HEK293 (cell line): ENCODE measurements around the gene RUSF1.

Experiments used
- GLIS1 ChIP-seq: fragments of 450-650 bp; formaldehyde crosslinking; IDR thresholded peaks from 2 replicates; pipeline ENCODE4 v1.5.1; 2016; ENCODE audit warnings: missing biosample characterization, missing genetic modification characterization
- KLF7 ChIP-seq: fragments of 450-650 bp; formaldehyde crosslinking; IDR thresholded peaks from 2 replicates; pipeline ENCODE4 v1.5.1; 2016; ENCODE audit warnings: missing biosample characterization, missing genetic modification characterization, borderline replicate concordance
- MYNN ChIP-seq: fragments of 450-650 bp; formaldehyde crosslinking; IDR thresholded peaks from 2 replicates; pipeline ENCODE4 v1.5.1; 2016; ENCODE audit warnings: missing biosample characterization, missing genetic modification characterization, borderline replicate concordance
- SCRT2 ChIP-seq: fragments of 450-650 bp; formaldehyde crosslinking; IDR thresholded peaks from 2 replicates; pipeline ENCODE4 v1.5.1; 2016; ENCODE audit warnings: missing biosample characterization, missing genetic modification characterization
- TRIM28 ChIP-seq: IDR thresholded peaks from 2 replicates; pipeline ENCODE4 v1.6.1; 2011; ENCODE audit warnings: low read length, control low read depth, borderline replicate concordance
- YY1 ChIP-seq: fragments of 450-650 bp; formaldehyde crosslinking; IDR thresholded peaks from 2 replicates; pipeline ENCODE4 v1.5.1; 2018; ENCODE audit warnings: missing biosample characterization, missing genetic modification characterization
- ZBTB21 ChIP-seq: fragments of 450-650 bp; formaldehyde crosslinking; IDR thresholded peaks from 2 replicates; pipeline ENCODE4 v1.5.1; 2017; ENCODE audit warnings: missing biosample characterization, missing genetic modification characterization
- ZFHX2 ChIP-seq: fragments of 450-650 bp; formaldehyde crosslinking; conservative IDR thresholded peaks from 2 replicates; pipeline ENCODE4 v1.5.1; 2016; ENCODE audit warnings: missing biosample characterization, missing genetic modification characterization
- ZFP41 ChIP-seq: fragments of 450-650 bp; formaldehyde crosslinking; IDR thresholded peaks from 2 replicates; pipeline ENCODE4 v1.5.1; 2016; ENCODE audit warnings: missing biosample characterization, missing genetic modification characterization, borderline replicate concordance
- ZIC2 ChIP-seq: fragments of 450-650 bp; formaldehyde crosslinking; IDR thresholded peaks from 2 replicates; pipeline ENCODE4 v1.5.1; 2016; ENCODE audit warnings: missing biosample characterization, missing genetic modification characterization
- ZNF184 ChIP-seq: fragments of 450-650 bp; IDR thresholded peaks from 2 replicates; pipeline ENCODE4 v1.5.1; 2018; ENCODE audit warnings: missing biosample characterization, mild to moderate bottlenecking, missing genetic modification characterization
- ZNF19 ChIP-seq: fragments of 450-650 bp; formaldehyde crosslinking; IDR thresholded peaks from 2 replicates; pipeline ENCODE4; 2016; ENCODE audit warnings: missing biosample characterization, missing genetic modification characterization, low read depth
- ZNF2 ChIP-seq: fragments of 450-650 bp; formaldehyde crosslinking; IDR thresholded peaks from 2 replicates; pipeline ENCODE4 v1.5.1; 2016; ENCODE audit warnings: missing biosample characterization, missing genetic modification characterization
- ZNF335 ChIP-seq: fragments of 450-650 bp; formaldehyde crosslinking; conservative IDR thresholded peaks from 2 replicates; pipeline ENCODE4 v1.5.1; 2016; ENCODE audit warnings: missing biosample characterization, missing genetic modification characterization
- ZNF426 ChIP-seq: fragments of 450-650 bp; formaldehyde crosslinking; IDR thresholded peaks from 2 replicates; pipeline ENCODE4 v1.5.1; 2017; ENCODE audit warnings: missing biosample characterization, missing genetic modification characterization, mild to moderate bottlenecking, inconsistent platforms, moderate library complexity
- ZNF555 ChIP-seq: fragments of 450-650 bp; formaldehyde crosslinking; conservative IDR thresholded peaks from 2 replicates; pipeline ENCODE4 v1.5.1; 2017; ENCODE audit warnings: missing biosample characterization, mild to moderate bottlenecking, missing genetic modification characterization, inconsistent platforms
- ZNF610 ChIP-seq: fragments of 450-650 bp; formaldehyde crosslinking; IDR thresholded peaks from 2 replicates; pipeline ENCODE4 v1.5.1; 2016; ENCODE audit warnings: missing biosample characterization, missing genetic modification characterization, borderline replicate concordance
- ZNF658 ChIP-seq: fragments of 450-650 bp; formaldehyde crosslinking; IDR thresholded peaks from 2 replicates; pipeline ENCODE4; 2016; ENCODE audit warnings: missing biosample characterization, missing genetic modification characterization
- ZNF747 ChIP-seq: fragments of 450-650 bp; formaldehyde crosslinking; IDR thresholded peaks from 2 replicates; pipeline ENCODE4 v1.5.1; 2016; ENCODE audit warnings: missing biosample characterization, missing genetic modification characterization
- ZNF777 ChIP-seq: fragments of 450-650 bp; formaldehyde crosslinking; IDR thresholded peaks from 2 replicates; pipeline ENCODE4 v1.5.1; 2017; ENCODE audit warnings: missing biosample characterization, missing genetic modification characterization, borderline replicate concordance
- ZSCAN23 ChIP-seq: fragments of 450-650 bp; formaldehyde crosslinking; IDR thresholded peaks from 2 replicates; pipeline ENCODE4 v1.5.1; 2016; ENCODE audit warnings: missing biosample characterization, missing genetic modification characterization
- TF ChIP-seq, protein P1 (sequence below): fragments of 450-650 bp; formaldehyde crosslinking; IDR thresholded peaks from 2 replicates; pipeline ENCODE4 v1.5.1; 2016; ENCODE audit warnings: missing biosample characterization, missing genetic modification characterization, low read depth
- TF ChIP-seq, protein P2 (sequence below): fragments of 450-650 bp; formaldehyde crosslinking; IDR thresholded peaks from 2 replicates; pipeline ENCODE4 v1.5.1; 2016; ENCODE audit warnings: missing biosample characterization, missing genetic modification characterization
- TF ChIP-seq, protein P3 (sequence below): fragments of 450-650 bp; IDR thresholded peaks from 2 replicates; pipeline ENCODE4 v1.5.1; 2018; ENCODE audit warnings: missing biosample characterization, mild to moderate bottlenecking, missing genetic modification characterization
- TF ChIP-seq, protein P4 (sequence below): fragments of 450-650 bp; formaldehyde crosslinking; IDR thresholded peaks from 2 replicates; pipeline ENCODE4 v1.5.1; 2016; ENCODE audit warnings: missing biosample characterization, missing genetic modification characterization
- TF ChIP-seq, protein P5 (sequence below): sonication (generic); formaldehyde crosslinking; IDR thresholded peaks from 2 replicates; pipeline ENCODE4 v1.8.1; 2022; ENCODE audit warnings: mild to moderate bottlenecking, moderate library complexity, missing genetic modification reagents

Gene RUSF1

DNA sequence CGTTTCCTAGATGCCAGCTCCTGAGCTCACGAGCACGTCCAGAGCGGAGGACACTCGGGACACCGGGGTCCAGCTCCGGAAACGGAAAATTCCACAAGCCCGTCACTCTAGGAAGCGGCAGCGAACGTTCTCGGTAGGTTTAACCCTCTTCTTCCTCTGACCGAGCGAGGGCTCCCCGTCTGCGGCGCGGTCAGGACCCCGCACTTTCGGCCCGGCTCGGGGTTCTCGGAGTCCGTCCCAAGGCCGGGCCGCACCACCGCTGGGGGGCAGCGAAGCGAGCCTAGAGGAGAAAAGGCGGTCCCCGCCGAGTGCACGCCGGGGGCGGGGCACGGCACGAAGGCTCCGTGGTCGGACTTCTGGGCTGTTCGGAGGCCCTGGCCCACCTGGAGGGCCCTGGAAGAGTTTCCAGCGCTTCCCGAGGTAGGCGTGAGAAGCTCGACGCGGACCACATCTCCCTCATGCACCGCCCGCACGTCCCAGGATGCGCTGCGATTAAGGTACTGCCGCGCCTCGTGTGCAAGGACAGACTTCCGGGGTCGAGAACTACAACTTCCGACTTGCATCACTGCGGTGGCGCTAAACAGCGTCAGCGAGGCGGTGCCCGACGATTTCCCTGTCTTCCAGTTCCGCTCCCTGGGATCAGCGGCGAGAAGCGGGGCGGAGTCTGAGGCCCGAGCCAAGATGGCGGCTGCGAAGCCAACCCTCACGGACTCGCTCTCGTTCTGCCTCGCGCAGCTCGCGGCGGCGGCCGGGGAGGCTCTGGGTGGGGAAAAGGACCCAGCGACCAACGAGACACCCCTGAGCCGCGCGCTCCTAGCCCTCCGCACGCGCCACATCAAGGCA is 49.1 kb downstream of the RUSF1 start, which contains the start of gene ARMC5 (continued):
- peak; percentile 61; the same call in 1 of the 2 replicates for TF ChIP-seq ZNF777 (tag by site-specific recombination)
- TF ChIP-seq ZBTB21: peak; percentile 94
- TF ChIP-seq ZNF19 (tag by site-specific recombination): no peak
- no peak for TF ChIP-seq ZNF747 (tag by site-specific recombination)
- TF ChIP-seq ZNF610 (tag by site-specific recombination): peak; percentile 87
- 0 out of 2 replicates have a peak, but pooled peaks have one; percentile 45 for TF ChIP-seq KLF7 (tag by site-specific recombination)
- TF ChIP-seq, protein P1, sequence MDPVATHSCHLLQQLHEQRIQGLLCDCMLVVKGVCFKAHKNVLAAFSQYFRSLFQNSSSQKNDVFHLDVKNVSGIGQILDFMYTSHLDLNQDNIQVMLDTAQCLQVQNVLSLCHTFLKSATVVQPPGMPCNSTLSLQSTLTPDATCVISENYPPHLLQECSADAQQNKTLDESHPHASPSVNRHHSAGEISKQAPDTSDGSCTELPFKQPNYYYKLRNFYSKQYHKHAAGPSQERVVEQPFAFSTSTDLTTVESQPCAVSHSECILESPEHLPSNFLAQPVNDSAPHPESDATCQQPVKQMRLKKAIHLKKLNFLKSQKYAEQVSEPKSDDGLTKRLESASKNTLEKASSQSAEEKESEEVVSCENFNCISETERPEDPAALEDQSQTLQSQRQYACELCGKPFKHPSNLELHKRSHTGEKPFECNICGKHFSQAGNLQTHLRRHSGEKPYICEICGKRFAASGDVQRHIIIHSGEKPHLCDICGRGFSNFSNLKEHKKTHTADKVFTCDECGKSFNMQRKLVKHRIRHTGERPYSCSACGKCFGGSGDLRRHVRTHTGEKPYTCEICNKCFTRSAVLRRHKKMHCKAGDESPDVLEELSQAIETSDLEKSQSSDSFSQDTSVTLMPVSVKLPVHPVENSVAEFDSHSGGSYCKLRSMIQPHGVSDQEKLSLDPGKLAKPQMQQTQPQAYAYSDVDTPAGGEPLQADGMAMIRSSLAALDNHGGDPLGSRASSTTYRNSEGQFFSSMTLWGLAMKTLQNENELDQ (tag by site-specific recombination): no peak
- TF ChIP-seq ZNF658 (tag by site-specific recombination): no peak
- TF ChIP-seq TRIM28: no peak
- peak; percentile 50 for TF ChIP-seq ZFHX2 (tag by site-specific recombination)
- TF ChIP-seq, protein P2, sequence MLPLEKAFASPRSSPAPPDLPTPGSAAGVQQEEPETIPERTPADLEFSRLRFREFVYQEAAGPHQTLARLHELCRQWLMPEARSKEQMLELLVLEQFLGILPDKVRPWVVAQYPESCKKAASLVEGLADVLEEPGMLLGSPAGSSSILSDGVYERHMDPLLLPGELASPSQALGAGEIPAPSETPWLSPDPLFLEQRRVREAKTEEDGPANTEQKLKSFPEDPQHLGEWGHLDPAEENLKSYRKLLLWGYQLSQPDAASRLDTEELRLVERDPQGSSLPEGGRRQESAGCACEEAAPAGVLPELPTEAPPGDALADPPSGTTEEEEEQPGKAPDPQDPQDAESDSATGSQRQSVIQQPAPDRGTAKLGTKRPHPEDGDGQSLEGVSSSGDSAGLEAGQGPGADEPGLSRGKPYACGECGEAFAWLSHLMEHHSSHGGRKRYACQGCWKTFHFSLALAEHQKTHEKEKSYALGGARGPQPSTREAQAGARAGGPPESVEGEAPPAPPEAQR: no peak
- no peak for TF ChIP-seq ZNF184 (tag by site-specific recombination)
- TF ChIP-seq ZNF426 (tag by site-specific recombination): no peak
- TF ChIP-seq ZFP41 (tag by site-specific recombination): no peak
- TF ChIP-seq, protein P3, sequence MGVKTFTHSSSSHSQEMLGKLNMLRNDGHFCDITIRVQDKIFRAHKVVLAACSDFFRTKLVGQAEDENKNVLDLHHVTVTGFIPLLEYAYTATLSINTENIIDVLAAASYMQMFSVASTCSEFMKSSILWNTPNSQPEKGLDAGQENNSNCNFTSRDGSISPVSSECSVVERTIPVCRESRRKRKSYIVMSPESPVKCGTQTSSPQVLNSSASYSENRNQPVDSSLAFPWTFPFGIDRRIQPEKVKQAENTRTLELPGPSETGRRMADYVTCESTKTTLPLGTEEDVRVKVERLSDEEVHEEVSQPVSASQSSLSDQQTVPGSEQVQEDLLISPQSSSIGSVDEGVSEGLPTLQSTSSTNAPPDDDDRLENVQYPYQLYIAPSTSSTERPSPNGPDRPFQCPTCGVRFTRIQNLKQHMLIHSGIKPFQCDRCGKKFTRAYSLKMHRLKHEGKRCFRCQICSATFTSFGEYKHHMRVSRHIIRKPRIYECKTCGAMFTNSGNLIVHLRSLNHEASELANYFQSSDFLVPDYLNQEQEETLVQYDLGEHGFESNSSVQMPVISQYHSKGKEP (tag by site-specific recombination): 0 out of 2 replicates have a peak, but pooled peaks have one; percentile 3
- no peak for TF ChIP-seq ZSCAN23 (tag by site-specific recombination)
- TF ChIP-seq, protein P4, sequence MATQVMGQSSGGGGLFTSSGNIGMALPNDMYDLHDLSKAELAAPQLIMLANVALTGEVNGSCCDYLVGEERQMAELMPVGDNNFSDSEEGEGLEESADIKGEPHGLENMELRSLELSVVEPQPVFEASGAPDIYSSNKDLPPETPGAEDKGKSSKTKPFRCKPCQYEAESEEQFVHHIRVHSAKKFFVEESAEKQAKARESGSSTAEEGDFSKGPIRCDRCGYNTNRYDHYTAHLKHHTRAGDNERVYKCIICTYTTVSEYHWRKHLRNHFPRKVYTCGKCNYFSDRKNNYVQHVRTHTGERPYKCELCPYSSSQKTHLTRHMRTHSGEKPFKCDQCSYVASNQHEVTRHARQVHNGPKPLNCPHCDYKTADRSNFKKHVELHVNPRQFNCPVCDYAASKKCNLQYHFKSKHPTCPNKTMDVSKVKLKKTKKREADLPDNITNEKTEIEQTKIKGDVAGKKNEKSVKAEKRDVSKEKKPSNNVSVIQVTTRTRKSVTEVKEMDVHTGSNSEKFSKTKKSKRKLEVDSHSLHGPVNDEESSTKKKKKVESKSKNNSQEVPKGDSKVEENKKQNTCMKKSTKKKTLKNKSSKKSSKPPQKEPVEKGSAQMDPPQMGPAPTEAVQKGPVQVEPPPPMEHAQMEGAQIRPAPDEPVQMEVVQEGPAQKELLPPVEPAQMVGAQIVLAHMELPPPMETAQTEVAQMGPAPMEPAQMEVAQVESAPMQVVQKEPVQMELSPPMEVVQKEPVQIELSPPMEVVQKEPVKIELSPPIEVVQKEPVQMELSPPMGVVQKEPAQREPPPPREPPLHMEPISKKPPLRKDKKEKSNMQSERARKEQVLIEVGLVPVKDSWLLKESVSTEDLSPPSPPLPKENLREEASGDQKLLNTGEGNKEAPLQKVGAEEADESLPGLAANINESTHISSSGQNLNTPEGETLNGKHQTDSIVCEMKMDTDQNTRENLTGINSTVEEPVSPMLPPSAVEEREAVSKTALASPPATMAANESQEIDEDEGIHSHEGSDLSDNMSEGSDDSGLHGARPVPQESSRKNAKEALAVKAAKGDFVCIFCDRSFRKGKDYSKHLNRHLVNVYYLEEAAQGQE (tag by site-specific recombination): no peak
- TF ChIP-seq MYNN (tag by site-specific recombination): no peak
- TF ChIP-seq, protein P5, sequence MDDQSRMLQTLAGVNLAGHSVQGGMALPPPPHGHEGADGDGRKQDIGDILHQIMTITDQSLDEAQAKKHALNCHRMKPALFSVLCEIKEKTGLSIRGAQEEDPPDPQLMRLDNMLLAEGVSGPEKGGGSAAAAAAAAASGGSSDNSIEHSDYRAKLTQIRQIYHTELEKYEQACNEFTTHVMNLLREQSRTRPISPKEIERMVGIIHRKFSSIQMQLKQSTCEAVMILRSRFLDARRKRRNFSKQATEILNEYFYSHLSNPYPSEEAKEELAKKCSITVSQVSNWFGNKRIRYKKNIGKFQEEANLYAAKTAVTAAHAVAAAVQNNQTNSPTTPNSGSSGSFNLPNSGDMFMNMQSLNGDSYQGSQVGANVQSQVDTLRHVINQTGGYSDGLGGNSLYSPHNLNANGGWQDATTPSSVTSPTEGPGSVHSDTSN (CRISPR knock-in tag): peak; percentile 27
- peak; percentile 33; the same call in 1 of the 2 replicates for TF ChIP-seq GLIS1 (tag by site-specific recombination)
- TF ChIP-seq SCRT2 (tag by site-specific recombination): no peak
- TF ChIP-seq ZIC2 (tag by site-specific recombination): 0 out of 2 replicates have a peak, but pooled peaks have one; percentile 16
- TF ChIP-seq ZNF555: no peak
- TF ChIP-seq ZNF2: no peak; the same call in 1 of the 2 replicates
- peak; percentile 96 for TF ChIP-seq YY1 (tag by site-specific recombination)
- peak; percentile 97 for TF ChIP-seq ZNF335 (tag by site-specific recombination)
